ENCODE results near the gene PLEKHA8.

Gene PLEKHA8

DNA sequence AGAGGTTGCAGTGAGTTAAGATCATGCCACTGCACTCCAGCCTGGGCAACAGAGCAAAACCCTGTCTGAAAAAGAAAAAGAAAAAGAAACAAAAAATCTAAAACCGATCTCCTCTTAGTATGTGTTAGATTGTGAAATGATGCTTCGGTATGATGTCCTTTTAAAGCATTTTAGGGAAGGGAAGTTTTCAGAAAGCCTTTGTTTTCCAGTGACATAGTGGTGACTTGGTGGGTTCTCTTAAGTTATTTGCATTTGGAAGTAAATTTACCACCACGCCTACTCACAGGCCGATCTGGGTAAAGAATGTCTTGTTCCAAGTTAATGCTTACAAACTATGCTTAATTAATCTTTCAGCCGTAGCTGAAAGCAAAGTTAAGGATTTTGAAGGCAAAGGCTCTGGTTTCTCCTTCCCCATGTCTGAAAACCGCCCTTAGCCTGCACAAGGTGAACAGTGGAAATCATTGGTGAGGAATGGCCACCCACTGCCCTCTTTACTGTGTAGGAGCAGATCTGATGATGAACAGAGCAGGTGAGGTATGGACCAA, 117.3 kb downstream of the PLEKHA8 start:
- DNase-seq (ENCODE audit: low read depth in 2 of 2) = no peak

DNA sequence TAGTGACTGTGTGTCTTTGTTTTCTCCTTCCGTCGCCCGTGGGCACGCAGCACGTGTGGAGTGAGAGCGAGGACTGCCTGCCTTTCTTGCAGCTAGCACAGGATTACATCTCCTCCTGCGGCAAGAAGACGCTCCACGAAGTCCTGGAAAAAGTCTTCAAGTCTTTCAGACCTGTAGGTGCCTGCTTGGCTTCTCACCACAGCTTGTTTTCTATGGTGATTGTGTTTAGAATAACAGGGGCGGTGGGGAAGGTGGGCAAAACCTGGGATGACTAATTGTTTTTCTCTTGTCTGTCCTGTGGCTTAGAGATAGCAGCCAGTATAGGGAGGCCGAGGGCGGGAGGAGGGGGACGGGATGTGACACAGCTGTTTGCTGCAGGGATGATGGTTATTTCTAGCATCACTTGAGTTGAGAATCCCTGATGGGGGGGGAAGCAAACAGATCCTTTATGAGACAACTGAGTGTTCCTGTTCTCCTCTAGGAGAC, 118.0 kb downstream of the PLEKHA8 start:
- DNase-seq (ENCODE audit: low read depth in 2 of 2) = no peak

DNA sequence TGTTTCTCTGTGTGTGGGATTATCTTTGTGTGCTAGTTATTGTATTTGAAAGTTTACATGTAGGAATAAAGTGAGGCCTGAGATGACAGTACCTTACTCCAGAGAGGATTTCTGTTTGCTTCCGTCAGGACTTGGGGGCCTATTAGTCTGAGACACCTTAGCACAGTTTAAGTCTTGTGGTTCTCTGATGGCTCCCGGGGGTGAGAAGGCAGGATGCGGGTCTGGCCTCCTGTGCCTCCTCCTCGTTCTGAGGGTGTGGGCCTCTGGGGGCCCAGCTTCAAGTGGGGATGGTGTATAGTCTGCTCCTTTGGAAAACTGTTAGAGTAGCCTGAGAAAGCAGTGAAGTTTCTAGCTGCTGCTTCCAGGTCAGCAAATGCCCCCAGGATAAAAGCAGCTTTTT, 119.0 kb downstream of the PLEKHA8 start:
- no peak for DNase-seq (ENCODE audit: low read depth in 2 of 2)

- DNase-seq (ENCODE audit: low read depth in 2 of 2) = no peak
Observed at GRCh38 chr7:30147785-30148184, 119.6 kb downstream of the PLEKHA8 start.

GRCh38 chr7:30148426-30148825, 120.2 kb downstream of the PLEKHA8 start:
- no peak for DNase-seq (ENCODE audit: low read depth in 2 of 2)

DNA sequence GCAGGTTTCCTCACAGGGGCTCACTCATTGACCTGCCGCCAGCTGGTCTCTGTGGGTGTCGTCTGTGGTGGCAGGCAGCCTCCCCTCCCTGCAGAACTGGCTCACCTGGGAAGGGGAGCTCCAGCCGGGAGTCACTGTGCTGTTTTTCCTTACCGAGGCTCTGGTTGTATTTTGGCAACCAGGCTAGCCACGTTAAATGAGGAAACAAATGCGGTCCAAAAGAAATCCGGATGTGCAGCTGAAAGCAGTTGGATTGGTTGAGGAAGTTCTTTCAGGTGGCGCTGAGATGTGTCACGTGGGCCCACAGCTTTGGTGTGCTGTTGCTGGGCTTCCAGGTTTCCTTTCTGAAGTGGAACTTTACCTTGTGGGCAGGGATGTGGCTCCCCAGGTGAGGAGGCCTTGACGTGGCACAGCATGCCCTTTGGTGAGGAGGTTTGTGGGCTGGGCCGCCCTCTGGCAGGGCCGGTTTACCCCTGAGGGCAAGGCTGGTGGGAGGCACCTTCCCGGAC, 120.8 kb downstream of the PLEKHA8 start:
- DNase-seq (ENCODE audit: low read depth in 2 of 2) = no peak

DNA sequence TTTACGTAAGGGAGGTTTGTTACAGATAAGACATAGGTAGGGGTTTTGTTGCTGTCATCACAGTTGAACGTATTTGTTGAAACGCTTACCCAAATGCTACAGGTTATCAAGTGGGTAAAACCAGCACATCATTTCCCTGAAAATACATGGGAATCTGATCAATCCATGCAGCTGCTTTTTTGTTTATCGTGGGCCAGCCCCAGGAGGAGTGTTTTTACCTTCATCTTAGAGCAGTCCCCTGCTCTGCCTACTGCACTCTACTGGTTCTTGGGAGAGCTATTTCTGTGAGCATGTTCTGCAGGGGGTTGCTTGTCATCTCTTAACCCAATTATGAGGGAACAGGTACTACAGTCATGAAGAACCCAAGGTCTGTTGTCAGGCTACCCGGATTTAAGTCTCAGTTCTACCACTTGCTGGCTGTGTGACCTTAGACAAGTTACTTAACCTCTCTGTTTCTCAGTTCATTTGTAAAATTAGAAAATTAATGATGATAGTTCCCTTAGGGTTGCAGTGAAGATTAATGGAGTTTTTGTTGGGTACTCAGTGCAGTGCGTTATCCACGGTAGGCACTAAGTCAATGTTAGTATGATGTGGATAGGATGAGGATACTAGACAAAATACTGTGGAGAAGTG, 121.5 kb downstream of the PLEKHA8 start:
- no peak for DNase-seq (ENCODE audit: low read depth in 2 of 2)

GRCh38 chr7:30150711-30151110, 122.5 kb downstream of the PLEKHA8 start:
- DNase-seq (ENCODE audit: low read depth in 2 of 2) = no peak

DNA sequence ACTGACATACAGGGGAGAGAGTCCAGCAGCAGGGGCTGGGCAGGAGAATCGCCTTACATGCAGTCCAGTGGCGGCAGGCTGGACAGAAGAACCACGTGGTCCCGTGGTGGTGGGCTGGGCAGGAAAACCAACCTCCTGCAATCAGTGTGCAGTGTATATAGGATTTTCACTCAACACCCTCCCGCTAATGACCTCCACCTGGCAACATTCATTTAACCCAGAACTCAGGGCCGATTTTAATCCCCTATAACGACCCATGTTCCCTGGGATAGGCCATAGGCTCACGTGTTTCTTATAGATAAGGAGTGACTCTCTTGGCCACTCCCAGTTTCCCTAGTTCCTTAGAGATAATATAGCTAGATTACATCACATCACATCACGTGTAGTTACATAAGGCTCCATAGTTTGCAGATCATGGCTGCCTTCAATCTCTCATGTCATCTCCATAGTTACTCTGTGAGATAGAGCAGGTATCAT, 125.9 kb downstream of the PLEKHA8 start:
- no peak for DNase-seq (ENCODE audit: low read depth in 2 of 2)

DNA sequence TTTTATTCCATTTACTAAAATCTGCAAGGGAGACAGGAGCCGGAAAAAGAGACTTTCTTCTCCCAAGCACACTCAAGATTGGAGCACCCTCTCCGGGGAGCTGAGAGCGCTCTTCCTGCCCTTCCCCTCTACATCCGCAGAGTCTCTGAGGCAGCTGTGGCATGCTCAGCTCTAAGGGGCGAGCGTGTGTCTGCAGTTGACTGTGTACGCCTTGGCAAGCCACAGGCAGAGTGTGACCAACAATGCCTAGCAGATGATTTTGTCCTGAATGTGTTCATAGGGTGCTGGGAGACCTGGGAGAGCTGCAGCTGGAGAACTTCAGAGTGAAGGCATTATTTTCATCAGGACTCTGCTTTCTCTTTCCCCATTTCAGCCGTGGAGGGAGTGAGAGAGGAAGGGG, 127.3 kb downstream of the PLEKHA8 start:
- no peak for DNase-seq (ENCODE audit: low read depth in 2 of 2)

DNA sequence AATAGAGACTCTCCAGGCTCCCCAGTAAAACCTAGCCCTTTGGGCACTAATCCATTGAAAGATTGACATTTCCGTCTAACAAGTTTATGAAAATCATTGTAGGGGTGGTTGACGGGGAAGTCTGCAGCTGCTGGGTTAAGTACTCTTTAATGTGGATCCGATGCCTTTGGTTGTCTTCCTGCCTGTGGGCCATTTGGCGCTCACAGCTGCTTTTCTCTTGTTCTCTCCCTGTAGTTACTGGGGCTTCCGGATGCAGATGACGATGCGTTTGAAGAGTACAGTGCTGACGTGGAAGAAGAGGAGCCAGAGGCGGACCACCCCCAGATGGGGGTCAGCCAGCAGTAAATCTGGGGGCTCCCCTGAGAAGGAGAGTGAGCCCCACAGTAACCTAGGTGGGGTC, 129.0 kb downstream of the PLEKHA8 start:
- no peak for DNase-seq (ENCODE audit: low read depth in 2 of 2)

GRCh38 chr7:30159163-30159562, 131.0 kb downstream of the PLEKHA8 start:
- no peak for DNase-seq (ENCODE audit: low read depth in 2 of 2)

- DNase-seq (ENCODE audit: low read depth in 2 of 2) = no peak
Observed at GRCh38 chr7:30159698-30160143, 131.5 kb downstream of the PLEKHA8 start.

- DNase-seq (ENCODE audit: low read depth in 2 of 2) = no peak
Observed at GRCh38 chr7:30160329-30160728, 132.1 kb downstream of the PLEKHA8 start.

DNA sequence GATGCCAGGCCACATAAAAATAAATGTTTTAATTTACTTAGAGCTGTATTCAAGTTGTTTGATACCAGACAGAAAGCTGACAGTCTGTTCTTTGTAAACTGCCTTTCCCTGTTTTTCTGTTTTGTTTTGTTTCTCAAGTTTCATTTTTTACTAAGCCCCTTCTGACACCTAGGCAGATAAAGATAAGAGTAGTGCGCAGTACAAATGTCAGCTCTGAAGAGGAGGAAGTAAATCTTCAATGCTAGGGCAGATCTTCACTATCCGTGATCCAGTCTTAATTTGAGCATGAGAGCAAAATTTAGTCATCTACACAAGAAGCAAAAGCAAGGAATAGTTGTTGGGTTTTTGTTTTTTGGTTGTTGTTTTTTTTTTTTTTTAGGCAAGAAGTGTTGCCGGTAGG, 133.9 kb downstream of the PLEKHA8 start:
- DNase-seq (ENCODE audit: low read depth in 2 of 2) = no peak

DNA sequence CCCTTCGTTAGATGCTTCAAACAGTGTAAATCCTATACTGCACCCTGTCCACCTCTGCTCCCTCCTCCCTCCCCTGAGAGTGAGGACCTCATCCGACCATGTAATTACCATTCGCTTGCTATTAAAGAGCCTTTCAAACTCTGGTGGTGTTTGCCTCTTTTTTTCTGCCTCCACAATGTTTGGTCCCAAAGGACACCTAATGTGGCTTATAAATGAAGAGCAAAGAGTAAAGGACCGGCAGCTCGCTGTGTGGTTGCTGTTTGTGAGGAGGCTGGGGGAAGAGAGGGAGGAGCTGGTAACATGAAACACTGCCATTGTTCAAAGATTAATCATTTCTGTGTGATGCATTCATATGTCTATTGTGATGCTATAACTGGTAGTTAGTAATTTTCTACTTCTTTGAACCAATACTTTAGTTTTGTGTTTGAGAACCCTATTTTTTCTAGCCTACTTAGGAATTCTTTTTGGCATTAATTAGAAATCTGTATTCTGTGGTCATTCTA, 134.5 kb downstream of the PLEKHA8 start:
- no peak for DNase-seq (ENCODE audit: low read depth in 2 of 2)

GRCh38 chr7:30163231-30163894, 135.2 kb downstream of the PLEKHA8 start:
- no peak for DNase-seq (ENCODE audit: low read depth in 2 of 2)

DNA sequence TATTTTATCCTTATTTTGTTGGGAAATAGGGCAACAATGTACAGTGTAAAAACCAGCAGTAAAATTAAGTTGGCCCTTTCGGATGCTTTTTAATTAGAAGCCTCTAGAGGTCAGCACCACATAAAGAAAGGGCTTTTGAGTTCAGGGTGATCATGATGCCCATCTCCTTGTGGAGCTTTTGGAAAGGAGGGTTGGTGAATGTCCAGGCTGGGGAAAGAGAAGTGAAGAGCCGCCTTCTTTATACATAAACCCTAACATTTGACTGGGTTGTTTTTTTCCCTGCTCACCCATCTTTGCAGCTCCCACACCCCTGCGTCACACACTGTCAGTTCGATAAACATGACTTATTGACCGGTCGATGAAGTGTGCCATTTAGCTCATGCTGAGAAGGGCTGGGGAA, 136.4 kb downstream of the PLEKHA8 start:
- no peak for DNase-seq (ENCODE audit: low read depth in 2 of 2)

- no peak for DNase-seq (ENCODE audit: low read depth in 2 of 2)
Observed at GRCh38 chr7:30165590-30165989, 137.4 kb downstream of the PLEKHA8 start.

- DNase-seq (ENCODE audit: low read depth in 2 of 2) = no peak
Observed at GRCh38 chr7:30166155-30166840, 138.1 kb downstream of the PLEKHA8 start.

GRCh38 chr7:30166841-30167235, 138.6 kb downstream of the PLEKHA8 start:
- DNase-seq (ENCODE audit: low read depth in 2 of 2) = no peak

GRCh38 chr7:30167901-30168300, 139.7 kb downstream of the PLEKHA8 start:
- no peak for DNase-seq (ENCODE audit: low read depth in 2 of 2)

Data from stimulated activated CD4-positive, alpha-beta T cell treated with anti-CD3 and anti-CD28 coated beads, Interleukin-15, amount 100 ng/mL, for 48 hours (primary cell).